KMS-11 (cell line): ENCODE results near the gene RAD51B.

Source experiments
- H2AFZ ChIP-seq: fragments of 200-600 bp; sonication (generic); 2 replicates; pipeline ENCODE4 v1.6.1; 2016; ENCODE audit warnings: antibody characterized with exemption, mixed run types, low read depth
- H3K27ac ChIP-seq: fragments of 200-600 bp; sonication (generic); 2 replicates; pipeline ENCODE4 v1.6.1; 2016; ENCODE audit warnings: mild to moderate bottlenecking, mixed run types
- H3K27me3 ChIP-seq: fragments of 200-600 bp; sonication (generic); 2 replicates; pipeline ENCODE4 v1.6.1; 2017; ENCODE audit warnings: mild to moderate bottlenecking, low read depth, mixed run types, moderate library complexity; ENCODE audit not compliant: insufficient read depth
- H3K36me3 ChIP-seq: fragments of 200-600 bp; sonication (generic); 2 replicates; pipeline ENCODE4 v1.6.1; 2017; ENCODE audit warnings: mild to moderate bottlenecking, mixed run types; ENCODE audit not compliant: insufficient read depth
- H3K4me1 ChIP-seq: fragments of 200-600 bp; sonication (generic); 2 replicates; pipeline ENCODE4 v1.6.1; 2016; ENCODE audit warnings: mild to moderate bottlenecking, low read depth, mixed run types; ENCODE audit not compliant: poor library complexity, severe bottlenecking
- H3K4me2 ChIP-seq: fragments of 200-600 bp; sonication (generic); 2 replicates; pipeline ENCODE4 v1.7.0; 2016; ENCODE audit warnings: mild to moderate bottlenecking, mixed run types
- H3K4me3 ChIP-seq: fragments of 200-600 bp; sonication (generic); IDR thresholded peaks from 2 replicates; pipeline ENCODE4 v1.6.1; 2017; ENCODE audit warnings: low read depth, low read length, mixed read lengths; ENCODE audit not compliant: insufficient read depth
- H3K79me2 ChIP-seq: fragments of 200-600 bp; sonication (generic); 2 replicates; pipeline ENCODE4 v1.6.1; 2016; ENCODE audit warnings: low read depth, mixed run types; ENCODE audit not compliant: insufficient read depth
- H3K9ac ChIP-seq: fragments of 200-600 bp; sonication (generic); 2 replicates; pipeline ENCODE4 v1.6.1; 2016; ENCODE audit warnings: mild to moderate bottlenecking, mixed run types
- H4K20me1 ChIP-seq: fragments of 200-600 bp; sonication (generic); 2 replicates; pipeline ENCODE4 v1.6.1; 2016; ENCODE audit warnings: mild to moderate bottlenecking, mixed run types; ENCODE audit not compliant: insufficient read depth
- CTCF ChIP-seq: fragments of 200-600 bp; sonication (generic); conservative IDR thresholded peaks from 2 replicates; pipeline ENCODE4 v1.6.1; 2017; ENCODE audit warnings: low read depth, mild to moderate bottlenecking, antibody characterized with exemption, low read length, moderate library complexity, mixed read lengths

The RAD51B gene

DNA sequence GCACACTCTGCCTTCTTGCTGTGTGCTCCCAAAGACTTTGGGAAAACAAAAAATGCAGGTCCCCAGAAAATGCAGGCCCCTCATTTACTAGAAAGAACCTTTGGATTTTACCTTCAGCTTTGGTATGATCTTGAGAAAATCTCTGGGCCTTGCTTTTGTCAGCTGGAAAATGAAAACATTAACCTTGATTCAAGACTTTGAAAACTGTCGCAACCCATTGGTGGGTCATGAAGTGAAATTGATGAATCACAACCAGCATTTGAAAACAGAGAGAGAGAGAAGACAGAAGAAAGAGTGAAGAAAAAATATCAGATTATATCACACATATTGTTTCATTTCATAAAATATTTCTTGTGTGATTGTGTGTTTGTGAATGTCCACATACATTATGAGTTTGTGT lies 650.8 kb downstream of the RAD51B start:
- Histone ChIP-seq H3K4me2 (no peak overlapping the region), H3K27me3 (no peaks in the 10 kb centered on the region), H3K27ac (no peak overlapping the region), H4K20me1 (no peaks in the 10 kb centered on the region), H3K4me1 (no peaks in the 10 kb centered on the region), H3K36me3 (no peaks in the 10 kb centered on the region), H3K79me2 (no peaks in the 10 kb centered on the region), H3K4me3 (no peak overlapping the region), H2AFZ (no peak overlapping the region), H3K9ac (no peak overlapping the region)
- no peak for TF ChIP-seq CTCF

- TF ChIP-seq CTCF: no peak
- Histone ChIP-seq H3K36me3 (no peaks in the 10 kb centered on the region), H4K20me1 (no peaks in the 10 kb centered on the region), H3K4me2 (no peak overlapping the region), H3K4me3 (no peak overlapping the region), H2AFZ (no peak overlapping the region), H3K27me3 (no peaks in the 10 kb centered on the region), H3K79me2 (no peaks in the 10 kb centered on the region), H3K27ac (no peak overlapping the region), H3K9ac (no peak overlapping the region), H3K4me1 (no peaks in the 10 kb centered on the region)
Observed at GRCh38 chr14:68471029-68471963, 651.7 kb downstream of the RAD51B start.

DNA sequence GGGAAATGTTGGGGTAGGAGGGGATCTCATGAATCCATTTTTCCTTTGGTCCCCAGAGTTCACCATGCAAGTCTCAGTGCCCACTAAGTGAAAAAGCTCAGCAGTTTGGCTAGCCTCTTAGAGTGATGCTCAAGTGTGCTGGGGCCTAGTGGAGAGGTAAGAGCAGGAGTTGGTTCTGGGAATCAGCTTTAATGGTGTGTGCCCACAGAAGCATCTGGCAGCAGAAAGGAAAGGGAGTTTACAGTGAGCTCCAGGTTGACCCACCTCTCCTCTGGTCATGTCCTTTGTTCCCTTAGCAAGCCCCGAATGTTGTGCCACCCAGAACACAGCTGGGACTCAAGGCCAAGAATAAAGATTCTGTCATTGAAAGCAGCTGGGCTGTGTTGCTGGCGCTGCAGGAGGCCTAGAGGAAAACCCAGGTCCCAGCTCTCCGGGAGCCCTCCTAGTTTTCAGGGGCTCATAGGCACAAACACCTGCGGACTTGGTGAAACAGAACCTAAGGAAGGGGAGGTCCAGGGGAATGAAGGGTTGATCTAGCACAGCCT lies 652.5 kb downstream of the RAD51B start:
- H3K4me2 ChIP-seq: no peak overlapping the region
- H3K9ac ChIP-seq: no peak overlapping the region
- H3K79me2 ChIP-seq: no peaks in the 10 kb centered on the region
- H3K27me3 ChIP-seq: no peaks in the 10 kb centered on the region
- no peaks in the 10 kb centered on the region for H3K4me1 ChIP-seq
- no peak for TF ChIP-seq CTCF
- H2AFZ ChIP-seq: no peak overlapping the region
- H3K27ac ChIP-seq: no peak overlapping the region
- H3K4me3 ChIP-seq: no peak overlapping the region
- no peaks in the 10 kb centered on the region for H3K36me3 ChIP-seq
- H4K20me1 ChIP-seq: no peaks in the 10 kb centered on the region

GRCh38 chr14:68473069-68473468 lies 653.5 kb downstream of the RAD51B start:
- Histone ChIP-seq H3K79me2 (no peaks in the 10 kb centered on the region), H3K27ac (no peak overlapping the region), H3K4me1 (no peaks in the 10 kb centered on the region), H3K36me3 (no peaks in the 10 kb centered on the region), H3K4me2 (no peak overlapping the region), H2AFZ (no peak overlapping the region), H3K9ac (no peak overlapping the region), H3K4me3 (no peak overlapping the region), H4K20me1 (no peaks in the 10 kb centered on the region), H3K27me3 (no peaks in the 10 kb centered on the region)
- TF ChIP-seq CTCF: no peak
